ENCODE data around the gene RGS7. TPM values are rescaled to one million over a fixed set of nuclear protein-coding genes. Genes with fewer than 3 reads are reported as not detected.
"Not testable (repeated sequence)": the region's sequence is repeated elsewhere in the genome, so short reads cannot be mapped to it uniquely, and the experiment has no call there.

RGS7 gene
- polyA plus RNA-seq, 3 donors from 2014 or later, result not detected

DNA sequence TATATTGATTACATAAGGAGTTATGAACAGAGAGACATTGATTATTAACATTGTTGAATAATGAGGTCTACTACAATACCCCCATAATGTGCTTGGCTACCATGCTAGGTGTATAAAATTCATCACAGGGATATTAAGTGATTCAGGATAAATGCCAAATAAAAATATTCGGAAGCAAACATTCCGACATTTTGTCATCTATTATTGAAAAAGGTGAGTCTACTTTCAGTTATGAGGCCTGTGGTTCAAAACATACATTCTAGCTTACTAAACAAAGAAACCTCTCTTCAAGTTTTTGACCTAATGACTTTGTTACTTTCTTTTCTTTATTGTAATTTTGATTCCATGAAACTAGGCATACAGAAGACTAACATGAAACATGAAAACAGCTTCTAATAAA lies 554.7 kb downstream of the RGS7 start:
- Mint-ChIP-seq H3K4me1 (no peaks in the 10 kb centered on the region), H3K27ac (no peak overlapping the region)

GRCh38 chr1:240801442-240801841 lies 555.6 kb downstream of the RGS7 start:
- no peak overlapping the region for H3K4me3 Mint-ChIP-seq
- H3K36me3 Mint-ChIP-seq, result no peaks in the 10 kb centered on the region
- no peaks in the 10 kb centered on the region for H3K4me1 Mint-ChIP-seq
- H3K27ac Mint-ChIP-seq, result no peak overlapping the region
- peaks cover 0 to 2% (median under 1%) of the 10 kb centered on the region in 6 donors for H3K9me3 Mint-ChIP-seq
- H3K27me3 Mint-ChIP-seq (ENCODE audit: low read depth in 3 of 3), result peaks cover 0 to 3% (median 2%) of the 10 kb centered on the region in 3 donors
- DNase-seq, result no peak

More for the DNA sequence above, 554.7 kb downstream of the RGS7 start:
- Mint-ChIP-seq H3K4me3 (no peak overlapping the region), H3K9me3 (peaks cover 0 to 2% (median 0%) of the 10 kb centered on the region in 6 donors), H3K36me3 (no peaks in the 10 kb centered on the region), H3K27me3 (ENCODE audit: low read depth in 3 of 3) (peaks cover 0 to 3% (median 2%) of the 10 kb centered on the region in 3 donors)
- DNase-seq, result no peak

- peaks cover 0 to 2% (median under 1%) of the 10 kb centered on the region in 6 donors for H3K9me3 Mint-ChIP-seq
- DNase-seq, result no peak
- H3K4me3 Mint-ChIP-seq, result no peak overlapping the region
Observed at GRCh38 chr1:240800291-240800690, 556.7 kb downstream of the RGS7 start.

DNA sequence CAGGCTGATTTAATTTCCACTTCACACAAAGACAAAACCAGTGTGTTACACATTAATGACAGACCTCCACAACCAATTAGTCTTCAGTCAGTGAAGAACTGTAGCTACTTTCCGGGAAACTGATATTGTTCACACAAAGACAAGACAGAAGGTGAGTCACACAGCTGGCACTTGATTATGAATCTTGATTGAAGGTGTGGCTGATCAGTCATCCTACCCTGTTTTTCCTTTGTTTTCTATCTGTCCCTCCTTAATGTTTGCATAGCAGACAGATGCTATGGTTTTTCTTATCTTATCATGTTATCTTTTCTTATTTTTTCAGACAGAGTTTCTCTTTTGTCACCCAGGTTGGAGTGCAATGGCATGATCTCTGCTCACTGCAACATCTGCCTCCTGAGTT lies 560.0 kb downstream of the RGS7 start:
- Mint-ChIP-seq H3K27ac (no peak overlapping the region), H3K36me3 (no peaks in the 10 kb centered on the region), H3K4me3 (no peak overlapping the region), H3K9me3 (peaks cover 0 to 8% (median under 1%) of the 10 kb centered on the region in 6 donors), H3K27me3 (ENCODE audit: low read depth in 3 of 3) (no peaks in the 10 kb centered on the region), H3K4me1 (no peaks in the 10 kb centered on the region)
- no peak for DNase-seq

More at GRCh38 chr1:240800291-240800690, 556.7 kb downstream of the RGS7 start:
- H3K36me3 Mint-ChIP-seq, result no peaks in the 10 kb centered on the region
- H3K27me3 Mint-ChIP-seq (ENCODE audit: low read depth in 3 of 3), result peaks cover 0 to 3% (median 2%) of the 10 kb centered on the region in 3 donors
- no peaks in the 10 kb centered on the region for H3K4me1 Mint-ChIP-seq
- H3K27ac Mint-ChIP-seq, result no peak overlapping the region

DNA sequence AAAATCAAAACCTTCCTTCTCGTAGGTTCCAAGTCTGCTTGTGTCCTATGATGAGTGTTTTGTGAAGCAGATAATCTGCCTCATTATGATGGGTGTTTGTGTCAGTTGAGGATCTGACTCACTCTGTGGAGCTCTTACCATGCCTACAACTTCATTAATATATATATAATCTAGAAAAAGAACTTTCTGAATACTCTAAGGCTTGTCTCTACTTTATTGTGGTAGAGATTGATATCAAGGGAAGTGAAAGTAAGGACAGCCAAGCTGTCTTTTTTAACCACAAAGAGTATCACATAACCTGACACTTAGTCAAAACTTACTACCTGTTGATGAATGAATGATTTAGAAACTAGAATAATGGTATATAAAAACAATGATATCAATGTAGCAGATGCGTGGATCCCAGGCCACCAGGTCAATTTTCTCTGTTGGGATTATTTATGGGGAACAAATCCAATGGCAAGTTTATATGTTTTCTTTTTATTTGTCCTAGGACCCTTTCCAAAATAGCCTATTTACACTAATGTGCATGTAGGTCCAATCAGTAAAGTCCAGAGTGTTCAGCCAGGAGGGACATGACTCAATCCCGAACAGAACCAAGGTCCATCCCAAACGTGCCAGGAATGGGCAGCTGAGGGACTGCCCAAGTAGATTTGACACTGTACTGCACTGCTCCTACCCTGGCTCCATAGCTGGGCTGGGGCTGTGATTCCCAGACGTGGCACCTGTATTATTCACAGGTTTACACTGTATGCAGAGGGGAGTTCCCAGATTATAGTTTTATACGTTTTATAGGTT lies 562.8 kb downstream of the RGS7 start:
- H3K27me3 Mint-ChIP-seq (ENCODE audit: low read depth in 3 of 3), result peaks cover 0 to 3% (median 0%) of the 10 kb centered on the region in 3 donors
- no peaks in the 10 kb centered on the region for H3K36me3 Mint-ChIP-seq
- peaks cover 0 to 8% (median under 1%) of the 10 kb centered on the region in 6 donors for H3K9me3 Mint-ChIP-seq
- no peak for DNase-seq
- H3K27ac Mint-ChIP-seq, result no peak overlapping the region
- no peaks in the 10 kb centered on the region for H3K4me1 Mint-ChIP-seq
- no peak overlapping the region for H3K4me3 Mint-ChIP-seq

GRCh38 chr1:240792915-240793529 lies 564.0 kb downstream of the RGS7 start:
- Mint-ChIP-seq H3K9me3 (peaks cover 0 to 8% (median 3%) of the 10 kb centered on the region in 6 donors), H3K27me3 (ENCODE audit: low read depth in 3 of 3) (peaks cover 0 to 3% (median 0%) of the 10 kb centered on the region in 3 donors), H3K4me1 (no peaks in the 10 kb centered on the region), H3K4me3 (no peak overlapping the region), H3K36me3 (no peaks in the 10 kb centered on the region), H3K27ac (no peak overlapping the region)
- DNase-seq, result no peak

GRCh38 chr1:240790856-240791255 lies 566.1 kb downstream of the RGS7 start:
- no peak for DNase-seq
- Mint-ChIP-seq H3K36me3 (no peaks in the 10 kb centered on the region), H3K9me3 (peaks cover 0 to 6% (median 3%) of the 10 kb centered on the region in 6 donors), H3K4me1 (no peaks in the 10 kb centered on the region), H3K27me3 (ENCODE audit: low read depth in 3 of 3) (peaks cover 0 to 3% (median 0%) of the 10 kb centered on the region in 3 donors), H3K27ac (no peak overlapping the region), H3K4me3 (no peak overlapping the region)

GRCh38 chr1:240786880-240787279 lies 570.1 kb downstream of the RGS7 start:
- no peak for DNase-seq
- Mint-ChIP-seq H3K27ac (no peak overlapping the region), H3K4me3 (no peak overlapping the region), H3K4me1 (no peaks in the 10 kb centered on the region), H3K27me3 (ENCODE audit: low read depth in 3 of 3) (peaks cover 0 to 5% (median 2%) of the 10 kb centered on the region in 3 donors), H3K9me3 (peaks cover 0 to 6% (median 3%) of the 10 kb centered on the region in 6 donors), H3K36me3 (no peaks in the 10 kb centered on the region)

- no peak for DNase-seq
- Mint-ChIP-seq H3K27me3 (ENCODE audit: low read depth in 3 of 3) (peaks cover 0 to 5% (median 2%) of the 10 kb centered on the region in 3 donors), H3K4me3 (no peak overlapping the region), H3K9me3 (peaks cover 0 to 6% (median 3%) of the 10 kb centered on the region in 6 donors), H3K36me3 (no peaks in the 10 kb centered on the region), H3K4me1 (no peaks in the 10 kb centered on the region), H3K27ac (no peak overlapping the region)
Observed at GRCh38 chr1:240784776-240785175, 572.2 kb downstream of the RGS7 start.

GRCh38 chr1:240783728-240784137 lies 573.3 kb downstream of the RGS7 start:
- H3K9me3 Mint-ChIP-seq; H3K36me3 Mint-ChIP-seq; H3K27ac Mint-ChIP-seq; DNase-seq; H3K27me3 Mint-ChIP-seq (ENCODE audit: low read depth in 3 of 3); H3K4me1 Mint-ChIP-seq; H3K4me3 Mint-ChIP-seq: not testable (repeated sequence)

DNA sequence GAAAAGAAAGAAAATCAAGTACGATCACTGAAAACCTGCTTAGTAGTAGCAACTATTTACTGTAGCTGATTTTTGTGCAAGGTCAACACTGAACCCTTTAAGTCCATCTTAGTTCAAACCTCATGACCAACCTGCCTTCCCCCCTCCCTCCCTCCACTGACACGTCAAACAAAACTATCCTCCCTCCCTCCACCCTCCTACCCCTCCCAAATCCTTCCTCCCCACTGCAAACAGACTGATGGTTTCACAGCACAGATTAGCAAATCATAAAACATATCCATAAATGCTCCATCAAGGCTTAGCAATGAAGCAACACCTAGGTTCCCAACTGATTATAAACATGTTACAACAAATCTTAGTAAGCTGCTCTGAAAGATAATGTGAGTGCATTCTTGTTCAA lies 580.8 kb downstream of the RGS7 start:
- Mint-ChIP-seq H3K27ac (no peak overlapping the region), H3K4me1 (no peaks in the 10 kb centered on the region), H3K36me3 (no peaks in the 10 kb centered on the region), H3K9me3 (peaks cover 0 to 3% (median 0%) of the 10 kb centered on the region in 6 donors), H3K27me3 (ENCODE audit: low read depth in 3 of 3) (peaks cover 0 to 4% (median 1%) of the 10 kb centered on the region in 3 donors), H3K4me3 (no peak overlapping the region)
- no peak for DNase-seq

- H3K9me3 Mint-ChIP-seq, result peaks cover 0 to 6% (median 0%) of the 10 kb centered on the region in 6 donors
- DNase-seq, result no peak
- H3K4me1 Mint-ChIP-seq, result no peaks in the 10 kb centered on the region
- H3K27me3 Mint-ChIP-seq (ENCODE audit: low read depth in 3 of 3), result peaks cover 0 to 4% (median 1%) of the 10 kb centered on the region in 3 donors
- no peak overlapping the region for H3K27ac Mint-ChIP-seq
- H3K36me3 Mint-ChIP-seq, result no peaks in the 10 kb centered on the region
- H3K4me3 Mint-ChIP-seq, result no peak overlapping the region
Observed at GRCh38 chr1:240772131-240772530, 584.9 kb downstream of the RGS7 start.

DNA sequence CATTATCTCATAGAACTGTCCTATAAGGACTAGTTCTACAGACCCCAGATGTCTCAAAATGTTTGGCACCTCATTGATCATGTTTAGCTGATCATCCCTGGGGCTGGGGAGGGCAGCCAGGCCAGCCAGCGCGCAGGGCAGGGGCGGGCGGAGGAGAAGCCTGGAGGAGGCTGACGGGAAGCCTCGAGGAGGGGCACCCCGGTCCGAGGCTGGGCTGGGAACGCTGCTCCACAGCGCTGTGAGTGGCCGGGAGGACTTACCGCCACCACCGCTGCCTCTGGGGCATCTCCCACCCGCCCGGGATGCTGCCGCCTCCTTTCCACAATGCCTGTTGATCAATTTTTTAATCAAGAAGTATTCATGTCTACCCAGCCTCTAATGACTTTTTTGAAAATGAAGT lies 585.6 kb downstream of the RGS7 start:
- H3K9me3 Mint-ChIP-seq, result peaks cover 0 to 6% (median 0%) of the 10 kb centered on the region in 6 donors
- no peaks in the 10 kb centered on the region for H3K4me1 Mint-ChIP-seq
- no peak for DNase-seq
- H3K36me3 Mint-ChIP-seq, result no peaks in the 10 kb centered on the region
- H3K27me3 Mint-ChIP-seq (ENCODE audit: low read depth in 3 of 3), result peaks cover 0 to 4% (median 1%) of the 10 kb centered on the region in 3 donors
- no peak overlapping the region for H3K27ac Mint-ChIP-seq
- no peak overlapping the region for H3K4me3 Mint-ChIP-seq

GRCh38 chr1:240768979-240769378 lies 588.0 kb downstream of the RGS7 start:
- no peak for DNase-seq
- Mint-ChIP-seq H3K4me1 (no peaks in the 10 kb centered on the region), H3K4me3 (no peak overlapping the region), H3K36me3 (no peaks in the 10 kb centered on the region), H3K9me3 (peaks cover 0 to 2% (median 0%) of the 10 kb centered on the region in 6 donors), H3K27ac (no peak overlapping the region), H3K27me3 (ENCODE audit: low read depth in 3 of 3) (peaks cover 3 to 9% (median 3%) of the 10 kb centered on the region in 3 donors)

Data from immature natural killer cell (primary cell).